HG03378 (cell line): ENCODE results near the gene COBLL1.

ENCODE experiments used
- ATAC-seq: cut with Tn5 transposase; IDR thresholded peaks from one replicate; pipeline ENCODE4 v1.9.1; 2021; ENCODE audit warnings: mild to moderate bottlenecking, moderate library complexity; ENCODE audit not compliant: unreplicated experiment

The COBLL1 gene

GRCh38 chr2:164760179-164760578 lies 81.4 kb downstream of the COBLL1 start:
- no peak for ATAC-seq

DNA sequence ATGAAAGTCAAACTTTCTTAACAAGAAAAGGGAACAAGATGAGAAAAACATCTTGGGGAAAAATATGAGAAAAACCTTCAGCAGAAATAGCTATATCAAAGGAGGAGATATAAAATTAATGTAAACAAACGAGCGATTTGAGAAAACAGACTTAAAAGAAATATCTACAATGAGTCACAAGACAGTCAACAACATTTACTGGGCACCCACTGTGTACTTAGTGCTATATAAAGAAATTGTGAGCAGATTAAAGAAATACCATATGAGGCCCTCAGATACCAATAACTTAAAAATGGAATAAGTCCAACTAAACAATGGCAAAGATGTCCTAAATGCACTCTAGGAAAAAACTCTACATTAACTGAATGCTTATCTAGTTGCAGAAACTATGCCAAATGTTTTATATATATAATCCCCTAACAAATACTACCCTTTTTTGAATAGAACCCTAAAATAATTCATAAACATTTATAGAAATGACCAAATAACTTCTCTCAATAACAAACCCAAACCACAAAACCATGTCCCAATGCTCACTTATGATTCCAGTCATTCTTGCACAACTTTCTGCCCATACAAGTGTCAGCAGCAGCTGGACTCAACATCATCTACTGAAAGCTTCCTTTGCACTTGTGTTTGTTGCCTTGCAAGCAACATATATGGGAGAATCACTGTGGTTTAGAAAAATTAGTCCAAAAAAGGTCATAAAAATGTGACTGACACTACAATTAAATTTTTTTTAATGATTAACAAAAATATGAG lies 83.5 kb downstream of the COBLL1 start:
- no peak for ATAC-seq

DNA sequence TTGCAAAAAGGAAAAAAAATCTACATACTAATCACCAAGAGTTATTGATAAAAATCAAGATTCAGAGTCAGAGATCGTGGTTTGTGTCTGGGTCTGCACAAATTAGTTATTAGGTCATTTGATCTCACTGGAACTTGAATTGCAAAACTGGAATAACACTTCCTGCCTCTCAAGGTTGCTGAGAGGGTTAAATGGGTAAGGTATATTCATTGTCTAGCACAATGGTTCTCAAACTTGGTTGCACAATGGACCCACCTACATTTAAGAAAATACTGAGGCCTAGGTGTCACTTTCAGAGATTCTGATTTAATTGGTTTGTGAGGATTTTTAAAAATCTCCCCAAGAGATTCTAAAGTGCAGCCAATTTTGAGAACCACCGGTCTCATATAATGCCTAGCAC lies 84.8 kb downstream of the COBLL1 start:
- no peak for ATAC-seq

DNA sequence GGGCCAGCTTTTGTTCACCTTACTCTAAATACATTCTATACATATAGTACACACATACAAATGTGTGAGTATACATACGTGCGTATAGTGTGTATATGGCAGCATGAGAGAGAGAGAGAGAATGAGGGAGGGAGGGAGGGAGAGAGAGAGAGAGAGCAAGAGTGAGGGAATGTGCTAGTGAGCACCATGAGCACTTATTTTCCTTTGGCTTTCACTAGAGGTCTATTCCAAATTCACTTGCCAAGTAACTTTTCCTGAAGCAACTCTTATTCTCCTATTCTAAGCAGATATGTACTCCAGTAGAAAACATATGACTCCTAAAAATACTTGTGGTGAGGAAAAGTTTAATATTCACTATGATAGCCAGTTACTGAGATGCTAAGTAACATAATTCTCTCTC lies 85.7 kb downstream of the COBLL1 start:
- ATAC-seq = no peak

DNA sequence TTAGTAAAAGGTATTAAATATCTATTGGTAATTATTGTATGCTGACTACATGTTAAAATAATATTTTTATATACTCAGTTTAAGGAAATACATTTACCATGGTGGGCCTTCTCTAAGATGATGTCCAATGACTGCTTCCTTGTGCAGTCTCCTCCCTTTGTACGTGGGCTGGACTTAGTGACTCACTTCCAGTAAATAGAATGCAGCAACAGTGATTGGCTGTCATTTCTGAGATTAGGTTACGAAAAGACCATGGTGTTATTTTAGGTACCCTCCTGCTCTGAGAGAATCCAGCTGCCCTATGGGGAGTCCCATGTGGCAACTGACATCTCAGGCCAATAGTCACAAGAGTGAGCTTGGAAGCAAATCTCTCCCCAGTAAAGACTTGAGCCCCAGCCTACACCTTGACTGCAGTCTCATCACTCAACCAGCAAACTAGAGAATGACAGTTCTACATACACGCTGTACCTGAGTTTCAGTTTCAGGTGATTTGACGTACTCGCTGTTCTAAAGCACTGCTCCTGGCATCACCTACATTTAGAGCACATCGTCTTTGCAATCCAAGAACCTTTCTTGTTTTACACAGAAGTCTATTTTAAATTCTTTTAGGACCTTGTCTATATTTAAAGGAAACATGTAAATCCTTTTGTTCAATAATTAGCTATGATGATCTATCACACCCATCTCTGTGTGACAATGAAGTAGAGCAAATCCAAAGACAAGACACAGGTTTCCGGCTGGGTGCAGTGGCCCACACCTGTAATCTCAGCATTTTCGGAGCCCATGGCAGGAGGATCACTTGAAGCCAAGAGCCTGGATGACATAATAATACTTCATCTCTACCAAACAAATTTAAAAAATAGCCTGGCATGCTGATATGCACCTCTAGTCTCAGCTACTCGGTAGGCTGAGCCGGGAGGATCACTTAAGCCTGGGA lies 87.2 kb downstream of the COBLL1 start:
- no peak for ATAC-seq

DNA sequence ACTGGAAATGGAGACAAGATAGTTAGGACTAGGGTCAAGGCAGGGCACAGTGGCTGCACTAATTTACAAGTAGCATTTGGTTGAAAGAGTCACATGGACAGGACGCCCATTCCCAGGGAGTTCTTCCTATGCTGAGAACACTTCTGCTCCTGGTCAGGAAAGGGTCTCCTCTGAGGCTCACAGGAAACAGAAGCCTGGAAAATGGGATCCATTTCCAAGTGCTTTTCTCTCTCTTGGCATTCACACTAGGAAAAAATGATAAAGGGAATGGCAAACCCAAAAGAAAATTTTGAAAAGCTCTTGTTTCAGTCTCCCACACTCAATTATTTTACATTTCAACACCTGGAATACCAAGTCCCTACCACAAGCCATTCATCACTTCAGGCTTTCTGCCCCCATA lies 88.7 kb downstream of the COBLL1 start:
- ATAC-seq = no peak

DNA sequence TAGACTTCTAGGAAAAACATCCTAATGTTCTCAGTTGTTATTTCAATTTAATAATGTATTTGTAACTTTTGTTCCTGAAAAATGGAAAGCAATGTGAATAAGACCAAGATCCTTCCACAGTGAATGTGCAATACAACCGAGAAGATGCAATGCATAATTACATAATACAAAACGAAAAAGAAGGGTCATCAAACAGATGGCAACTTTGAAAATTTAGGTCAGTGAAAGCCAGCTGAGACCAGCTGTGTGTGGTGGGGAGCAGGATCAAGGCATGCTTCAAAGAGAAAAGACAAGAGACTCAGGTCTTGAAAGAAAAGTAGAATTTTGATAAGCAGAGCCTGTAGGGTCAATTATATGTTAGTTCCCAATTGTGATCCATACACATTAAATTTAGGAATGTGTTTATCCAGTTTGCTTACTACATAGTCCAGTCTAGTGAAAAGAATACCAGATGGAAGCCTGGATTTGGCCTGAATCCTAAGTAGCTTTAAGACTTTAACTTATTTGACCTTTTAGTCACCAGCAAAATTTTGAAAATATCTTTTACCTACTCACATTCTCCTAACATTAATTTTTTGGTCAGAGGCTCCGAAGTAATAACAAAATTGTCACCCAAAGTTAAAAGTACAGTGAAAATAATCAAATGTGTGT lies 93.7 kb downstream of the COBLL1 start:
- ATAC-seq = no peak

DNA sequence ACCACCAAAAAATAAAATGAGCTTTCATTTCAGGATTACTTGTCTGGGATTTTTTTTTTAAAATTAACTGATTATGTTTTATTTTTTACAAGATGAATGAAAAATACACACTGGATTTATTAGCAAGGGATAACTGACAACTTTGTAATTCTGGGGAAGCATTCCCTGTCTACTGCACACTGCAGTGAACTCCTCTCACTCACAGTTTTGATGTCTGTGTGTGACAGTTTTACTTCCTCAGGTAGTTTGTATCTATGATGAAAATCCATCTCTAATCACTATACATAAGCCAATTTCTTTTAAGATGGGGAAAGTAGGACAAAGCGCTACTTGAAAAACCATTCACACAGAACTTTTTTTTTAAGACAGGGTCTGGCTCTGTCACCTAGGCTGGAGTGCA lies 94.5 kb downstream of the COBLL1 start:
- no peak for ATAC-seq

DNA sequence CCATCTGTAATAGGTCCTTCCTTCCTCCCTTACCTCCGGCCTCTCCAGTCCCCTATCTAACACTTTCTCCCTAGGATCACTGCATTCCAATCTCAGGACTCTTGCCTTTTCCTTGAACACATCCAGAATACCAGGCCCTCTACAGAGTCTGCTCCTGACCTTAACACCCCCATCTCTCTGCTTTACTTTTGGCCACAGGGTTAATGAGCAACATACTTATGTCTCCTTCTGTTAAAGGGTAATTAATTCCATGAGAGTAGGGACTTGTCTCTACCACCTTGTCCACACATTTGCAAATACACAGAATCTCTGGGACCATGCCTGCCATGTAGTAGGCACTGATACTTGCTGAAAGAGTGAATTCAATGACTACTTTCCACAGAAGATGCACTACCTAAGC lies 94.9 kb downstream of the COBLL1 start:
- ATAC-seq = no peak

- no peak for ATAC-seq
Observed at GRCh38 chr2:164745012-164745797, 96.4 kb downstream of the COBLL1 start.

- ATAC-seq = no peak
Observed at GRCh38 chr2:164742738-164743317, 98.8 kb downstream of the COBLL1 start.

DNA sequence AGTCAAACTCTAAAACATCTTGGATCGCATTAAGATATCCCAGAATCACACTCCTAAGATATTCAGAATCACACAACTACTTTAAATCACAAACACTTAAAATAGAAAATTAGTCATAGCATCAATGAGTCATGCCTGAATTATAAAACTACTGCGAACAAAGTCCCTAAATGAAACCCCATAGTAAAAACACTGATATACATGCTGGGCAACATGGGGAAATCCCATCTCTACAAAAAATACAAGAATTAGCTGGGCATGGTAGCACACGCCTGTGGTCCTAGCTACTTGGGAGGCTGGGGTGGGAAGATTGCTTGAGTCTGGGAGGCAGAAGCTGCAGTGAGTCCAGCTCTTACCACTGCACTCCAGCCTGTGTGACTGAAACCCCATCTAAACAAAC lies 101.7 kb downstream of the COBLL1 start:
- ATAC-seq = no peak

DNA sequence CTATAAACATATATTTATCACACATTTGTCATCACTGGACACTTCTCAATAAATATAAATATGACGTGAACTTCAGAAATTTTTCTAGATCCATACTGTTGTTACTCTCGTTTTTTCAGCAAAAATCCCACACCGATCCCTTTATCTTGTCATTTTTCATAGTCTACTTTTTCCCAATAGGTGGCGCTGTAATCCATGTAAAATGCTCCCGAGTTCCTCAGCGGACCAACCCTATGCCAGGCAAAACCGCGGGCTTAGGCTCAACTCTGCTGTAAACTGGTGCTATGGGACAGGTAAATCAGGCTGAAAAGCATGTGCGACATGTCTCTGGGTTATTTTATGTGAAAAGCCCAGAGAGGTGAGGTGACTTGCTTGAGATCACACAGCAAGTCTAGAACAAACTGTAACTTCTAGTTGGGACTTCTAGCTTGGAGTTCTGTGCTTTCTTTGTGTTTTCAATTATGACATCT lies 104.0 kb downstream of the COBLL1 start:
- ATAC-seq = no peak

DNA sequence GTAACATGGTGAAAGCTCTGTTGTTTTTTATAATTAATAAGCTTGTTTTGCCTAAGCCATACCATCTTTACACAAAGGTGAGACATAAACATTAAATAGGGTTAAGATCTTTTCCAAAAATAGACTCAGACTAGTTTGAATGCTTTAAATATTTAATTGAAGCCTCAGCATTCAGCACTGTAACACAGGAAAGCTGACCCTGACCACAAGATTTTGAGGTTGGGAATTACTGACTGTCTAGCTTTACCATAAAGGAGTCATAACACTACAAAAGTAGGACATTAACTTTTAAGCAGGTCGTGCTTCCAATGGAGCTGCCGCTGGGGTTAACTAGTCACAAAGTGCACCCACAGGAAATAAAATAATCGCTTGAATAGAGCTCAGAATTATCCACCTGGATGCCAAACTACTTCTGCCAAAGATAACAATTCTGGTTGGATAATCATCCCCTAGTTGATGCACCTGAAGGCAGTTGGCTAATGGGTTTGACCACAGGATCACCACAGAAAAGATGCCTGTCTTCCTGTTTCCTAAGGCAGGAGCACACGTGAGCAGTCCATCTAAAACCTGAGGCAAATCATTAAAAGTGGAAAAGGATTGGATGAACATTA lies 106.2 kb downstream of the COBLL1 start:
- no peak for ATAC-seq

DNA sequence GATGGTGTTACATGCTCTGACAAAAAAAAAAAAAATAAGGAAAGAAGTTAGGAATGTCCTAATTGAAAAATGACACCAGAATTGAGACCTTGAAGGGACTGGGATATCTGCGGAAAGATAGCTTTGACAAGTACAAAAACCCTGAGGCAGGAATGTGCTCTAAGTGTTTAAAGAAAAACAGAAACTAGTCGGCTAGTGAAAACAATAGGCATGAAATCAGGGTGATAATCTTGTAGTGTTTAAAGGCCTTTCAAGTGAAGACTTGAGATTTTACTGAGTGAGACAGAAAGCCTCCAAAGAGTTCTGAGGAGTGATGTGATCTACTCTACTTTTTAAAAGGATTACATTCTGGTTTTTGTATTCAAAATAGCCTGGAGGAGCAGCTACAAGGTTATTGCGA lies 107.4 kb downstream of the COBLL1 start:
- ATAC-seq = no peak

GRCh38 chr2:164725542-164725941 lies 116.1 kb downstream of the COBLL1 start:
- no peak for ATAC-seq

GRCh38 chr2:164722616-164723338 lies 118.8 kb downstream of the COBLL1 start:
- no peak for ATAC-seq

GRCh38 chr2:164721430-164721829 lies 120.2 kb downstream of the COBLL1 start:
- ATAC-seq = no peak
